ENCODE data around the gene GINS2. TPM values are rescaled to one million over a fixed set of nuclear protein-coding genes. Genes with fewer than 3 reads are reported as not detected.

Gene GINS2
- total and polyA plus RNA-seq, 2 experiments from 2014 or later = 40.5 to 44.4 TPM

DNA sequence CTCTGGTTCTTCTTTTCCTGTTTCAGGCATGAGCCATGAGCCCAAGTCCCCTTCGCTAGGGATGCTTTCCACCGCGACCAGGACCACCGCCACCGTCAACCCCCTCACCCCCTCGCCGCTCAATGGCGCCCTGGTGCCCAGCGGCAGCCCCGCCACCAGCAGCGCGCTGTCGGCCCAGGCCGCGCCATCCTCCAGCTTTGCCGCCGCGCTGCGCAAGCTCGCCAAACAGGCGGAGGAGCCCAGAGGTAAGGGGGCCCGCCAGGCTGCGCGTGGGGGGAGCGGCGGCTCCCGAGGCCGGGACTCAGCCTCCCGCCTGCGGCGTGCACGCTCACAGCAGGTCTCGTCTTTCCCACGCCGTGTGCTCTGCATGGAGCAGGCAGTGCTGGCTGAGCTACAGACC lies 54.9 kb downstream of the GINS2 start:
- Mint-ChIP-seq H3K27me3 (ENCODE audit: insufficient read depth, low read depth, poor library complexity) (peaks cover 11% of the 10 kb centered on the region), H3K4me3 (no peak overlapping the region), H3K27ac (no peak overlapping the region), H3K9me3 (peaks cover 11% of the 10 kb centered on the region), H3K36me3 (ENCODE audit: low read depth) (peaks cover 20% of the 10 kb centered on the region), H3K4me1 (peaks cover 13% of the 10 kb centered on the region)
- H3K36me3 ChIP-seq (ENCODE audit: insufficient read depth) = no peaks in the 10 kb centered on the region
- no peak for DNase-seq (ENCODE audit: low spot score)
- no peaks in the 10 kb centered on the region for H3F3A ChIP-seq (replicated peaks; ENCODE audit: low read depth)
- TF ChIP-seq CREB1 (CRISPR knock-in tag; IDR thresholded peaks at IDR 0.05; ENCODE audit: low read depth) = no peak
- no peak for TF ChIP-seq JUNB (IDR thresholded peaks at IDR 0.05; ENCODE audit: unreplicated experiment)
- TF ChIP-seq ZNF331 (CRISPR knock-in tag; IDR thresholded peaks at IDR 0.05; ENCODE audit: low read depth) = no peak
- no peak overlapping the region for H3K27ac ChIP-seq (ENCODE audit: low read depth)
- H3K9me2 ChIP-seq (ENCODE audit: insufficient read depth) = no peaks in the 10 kb centered on the region
- H2AFZ ChIP-seq = no peak overlapping the region
- no peak overlapping the region for H3K4me2 ChIP-seq
- H3K27me3 ChIP-seq (ENCODE audit: insufficient read depth) = no peaks in the 10 kb centered on the region
- peaks cover 98% of the 10 kb centered on the region for H3K79me2 ChIP-seq (replicated peaks; ENCODE audit: insufficient read depth)
- no peak for ATAC-seq
- 0 out of 2 replicates have a peak, but pooled peaks cover 4% of the 10 kb centered on the region for H3K4me1 ChIP-seq (ENCODE audit: insufficient read depth)
- H4K20me1 ChIP-seq (replicated peaks; ENCODE audit: insufficient read depth) = peaks cover 64% of the 10 kb centered on the region
- no peak overlapping the region for H3K4me3 ChIP-seq

DNA sequence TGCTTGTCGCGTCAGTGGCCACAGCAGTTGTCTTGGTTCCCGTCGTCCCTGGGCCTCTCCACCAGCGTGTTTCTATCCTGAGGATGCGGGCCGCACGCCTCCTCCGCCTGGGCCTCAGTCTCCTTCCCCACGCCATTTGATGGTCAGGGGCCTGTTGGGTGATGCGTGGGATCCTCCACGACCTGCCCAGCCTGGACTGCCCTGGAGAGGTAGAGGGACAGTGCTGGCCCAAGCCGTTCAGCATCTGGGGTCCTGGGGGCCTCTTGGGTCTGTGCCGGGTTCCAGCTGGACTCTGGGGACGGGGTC lies 55.4 kb downstream of the GINS2 start:
- Histone ChIP-seq H3K4me1 (ENCODE audit: insufficient read depth) (0 out of 2 replicates have a peak, but pooled peaks cover 4% of the 10 kb centered on the region), H3K9me2 (ENCODE audit: insufficient read depth) (no peaks in the 10 kb centered on the region), H3K4me3 (no peak overlapping the region), H2AFZ (no peak overlapping the region), H3K4me2 (no peak overlapping the region), H3F3A (replicated peaks; ENCODE audit: low read depth) (0 out of 2 replicates have a peak, but pooled peaks cover 2% of the 10 kb centered on the region), H3K36me3 (ENCODE audit: insufficient read depth) (no peaks in the 10 kb centered on the region), H3K79me2 (replicated peaks; ENCODE audit: insufficient read depth) (peaks cover 100% of the 10 kb centered on the region), H3K27me3 (ENCODE audit: insufficient read depth) (no peaks in the 10 kb centered on the region), H4K20me1 (replicated peaks; ENCODE audit: insufficient read depth) (peaks cover 64% of the 10 kb centered on the region), H3K27ac (ENCODE audit: low read depth) (no peak overlapping the region)
- Mint-ChIP-seq H3K27me3 (ENCODE audit: insufficient read depth, low read depth, poor library complexity) (peaks cover 13% of the 10 kb centered on the region), H3K9me3 (peaks cover 15% of the 10 kb centered on the region), H3K4me3 (no peak overlapping the region), H3K27ac (no peak overlapping the region), H3K4me1 (peaks cover 17% of the 10 kb centered on the region), H3K36me3 (ENCODE audit: low read depth) (peaks cover 25% of the 10 kb centered on the region)
- ATAC-seq (no peak), DNase-seq (ENCODE audit: low spot score) (no peak)
- no peak for TF ChIP-seq CREB1 (CRISPR knock-in tag; IDR thresholded peaks at IDR 0.05; ENCODE audit: low read depth)
- TF ChIP-seq, protein P1, sequence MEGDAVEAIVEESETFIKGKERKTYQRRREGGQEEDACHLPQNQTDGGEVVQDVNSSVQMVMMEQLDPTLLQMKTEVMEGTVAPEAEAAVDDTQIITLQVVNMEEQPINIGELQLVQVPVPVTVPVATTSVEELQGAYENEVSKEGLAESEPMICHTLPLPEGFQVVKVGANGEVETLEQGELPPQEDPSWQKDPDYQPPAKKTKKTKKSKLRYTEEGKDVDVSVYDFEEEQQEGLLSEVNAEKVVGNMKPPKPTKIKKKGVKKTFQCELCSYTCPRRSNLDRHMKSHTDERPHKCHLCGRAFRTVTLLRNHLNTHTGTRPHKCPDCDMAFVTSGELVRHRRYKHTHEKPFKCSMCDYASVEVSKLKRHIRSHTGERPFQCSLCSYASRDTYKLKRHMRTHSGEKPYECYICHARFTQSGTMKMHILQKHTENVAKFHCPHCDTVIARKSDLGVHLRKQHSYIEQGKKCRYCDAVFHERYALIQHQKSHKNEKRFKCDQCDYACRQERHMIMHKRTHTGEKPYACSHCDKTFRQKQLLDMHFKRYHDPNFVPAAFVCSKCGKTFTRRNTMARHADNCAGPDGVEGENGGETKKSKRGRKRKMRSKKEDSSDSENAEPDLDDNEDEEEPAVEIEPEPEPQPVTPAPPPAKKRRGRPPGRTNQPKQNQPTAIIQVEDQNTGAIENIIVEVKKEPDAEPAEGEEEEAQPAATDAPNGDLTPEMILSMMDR (conservative IDR thresholded peaks at IDR 0.05; ENCODE audit: low read depth in 2 of 2) = no peak

DNA sequence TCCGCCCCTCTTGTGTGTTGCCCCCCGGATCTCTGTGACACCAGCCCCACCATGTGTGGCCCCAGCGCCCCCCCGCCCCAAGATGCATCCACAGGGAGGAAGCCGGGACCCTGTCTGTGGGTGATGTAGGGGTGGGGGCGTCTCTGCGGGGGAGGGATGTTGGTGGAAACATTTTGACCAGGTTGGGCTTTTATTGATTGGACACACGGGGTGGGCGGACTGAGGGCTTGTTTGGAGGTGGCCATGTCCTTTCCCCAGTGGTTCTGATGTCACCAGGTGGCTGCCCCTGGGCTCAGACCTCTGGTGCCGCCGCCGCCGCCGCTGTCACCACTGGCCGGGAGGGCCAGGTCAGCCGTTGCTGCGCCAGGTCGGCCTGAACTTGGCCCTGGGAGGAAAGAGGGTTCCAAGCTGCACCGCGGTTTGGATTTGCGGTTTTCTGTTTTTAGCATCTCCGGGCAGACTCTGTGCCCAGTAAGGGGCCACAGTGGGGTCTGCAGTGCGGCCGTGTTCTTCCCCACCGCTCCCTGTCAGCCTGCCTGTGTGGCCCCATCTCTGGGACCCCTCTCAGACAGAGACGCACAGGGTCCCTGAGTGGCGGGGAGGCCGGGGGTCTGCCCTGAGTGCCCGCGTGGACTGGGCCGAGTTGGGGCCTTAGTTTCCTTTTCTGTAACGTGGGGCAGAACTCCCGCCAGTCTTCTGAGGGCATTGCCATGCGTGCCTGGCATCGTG lies 55.9 kb downstream of the GINS2 start:
- ATAC-seq = no peak
- no peak for DNase-seq (ENCODE audit: low spot score)
- Histone ChIP-seq H3K4me2 (no peak overlapping the region), H4K20me1 (replicated peaks; ENCODE audit: insufficient read depth) (peaks cover 65% of the 10 kb centered on the region), H3K27ac (ENCODE audit: low read depth) (no peak overlapping the region), H3K9me2 (ENCODE audit: insufficient read depth) (no peaks in the 10 kb centered on the region), H3K36me3 (ENCODE audit: insufficient read depth) (no peaks in the 10 kb centered on the region), H3K4me1 (ENCODE audit: insufficient read depth) (no peaks in the 10 kb centered on the region), H3K27me3 (ENCODE audit: insufficient read depth) (no peaks in the 10 kb centered on the region), H3K79me2 (replicated peaks; ENCODE audit: insufficient read depth) (peaks cover 100% of the 10 kb centered on the region), H2AFZ (no peak overlapping the region), H3F3A (replicated peaks; ENCODE audit: low read depth) (0 out of 2 replicates have a peak, but pooled peaks cover 5% of the 10 kb centered on the region), H3K4me3 (no peak overlapping the region)
- Mint-ChIP-seq H3K4me3 (no peak overlapping the region), H3K9me3 (peaks cover 15% of the 10 kb centered on the region), H3K4me1 (peaks cover 13% of the 10 kb centered on the region; the same call in 2 of the 3 replicates), H3K36me3 (ENCODE audit: low read depth) (peaks cover 26% of the 10 kb centered on the region), H3K27ac (no peak overlapping the region), H3K27me3 (ENCODE audit: insufficient read depth, low read depth, poor library complexity) (peaks cover 13% of the 10 kb centered on the region)
- no peak for TF ChIP-seq NANOG (IDR thresholded peaks at IDR 0.05; ENCODE audit: borderline replicate concordance)
- no peak for TF ChIP-seq POLR2AphosphoS5 (IDR thresholded peaks at IDR 0.05; ENCODE audit: low read depth)
- TF ChIP-seq, protein P2, sequence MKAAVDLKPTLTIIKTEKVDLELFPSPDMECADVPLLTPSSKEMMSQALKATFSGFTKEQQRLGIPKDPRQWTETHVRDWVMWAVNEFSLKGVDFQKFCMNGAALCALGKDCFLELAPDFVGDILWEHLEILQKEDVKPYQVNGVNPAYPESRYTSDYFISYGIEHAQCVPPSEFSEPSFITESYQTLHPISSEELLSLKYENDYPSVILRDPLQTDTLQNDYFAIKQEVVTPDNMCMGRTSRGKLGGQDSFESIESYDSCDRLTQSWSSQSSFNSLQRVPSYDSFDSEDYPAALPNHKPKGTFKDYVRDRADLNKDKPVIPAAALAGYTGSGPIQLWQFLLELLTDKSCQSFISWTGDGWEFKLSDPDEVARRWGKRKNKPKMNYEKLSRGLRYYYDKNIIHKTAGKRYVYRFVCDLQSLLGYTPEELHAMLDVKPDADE (IDR thresholded peaks at IDR 0.05) = no peak
- no peak for TF ChIP-seq CREB1 (CRISPR knock-in tag; IDR thresholded peaks at IDR 0.05; ENCODE audit: low read depth)
- TF ChIP-seq, protein P1 (conservative IDR thresholded peaks at IDR 0.05; ENCODE audit: low read depth in 2 of 2) = no peak
- no peak for TF ChIP-seq EZH2phosphoT487 (IDR thresholded peaks at IDR 0.05; ENCODE audit: unreplicated experiment)
